K562 (cell line): ENCODE results near the gene TDRD10. TPM values are rescaled to one million over a fixed set of nuclear protein-coding genes. Genes with fewer than 3 reads are reported as not detected.

Experiments used
- ATAC-seq: fragments of 200-7000 bp; cut with Tn5 transposase; 3 replicates; pipeline ENCODE4 v1.9.1; 2020; ENCODE audit warnings: moderate library complexity
- BruUV-seq: library from RNA; stranded (reverse); fragments of 400-500 nt; replicated peaks from 2 replicates; lab custom pipeline; 2021; lab: Mats Ljungman, UMichigan
- CTCF ChIA-PET: fragments of 300-600 bp; formaldehyde crosslinking; extraction: SDS; loops from one replicate; lab custom pipeline; 2021; ENCODE audit warnings: low intra/inter-chr PET ratio; lab: Yijun Ruan, JAX
- POLR2A ChIA-PET: fragments of 300-600, 350-650 bp; sonication (Branson Sonifier 250); formaldehyde crosslinking; extraction: SDS; loops from one replicate; lab custom pipeline; 2021; ENCODE audit warnings: antibody characterized with exemption, inconsistent platforms; lab: Yijun Ruan, JAX
- DNase-seq, 4 experiments: peaks; one replicate each; pipeline versions ENCODE4 v3.0.0 to v3.0.0-alpha.2; 2011 to 2018; ENCODE audit warnings: low spot score in 3 of 4, mixed read lengths in 3 of 4; ENCODE audit errors: extremely low read depth in 1 of 4
- FAIRE-seq: peaks from 2 replicates; lab custom pipeline; 2011; peaks lifted over from hg19 to GRCh38; lab: Jason Lieb, UNC
- H2AFZ ChIP-seq: 2 replicates; pipeline ENCODE4 v1.6.0; 2011; ENCODE audit warnings: low read depth, low read length, control low read depth, inconsistent platforms
- H3K27ac ChIP-seq: fragments of 200-600 bp; 3 replicates; pipeline ENCODE4 v1.8.0; 2011; ENCODE audit warnings: low read depth, mild to moderate bottlenecking, control low read depth, inconsistent platforms, low read length, moderate library complexity, mixed read lengths; ENCODE audit errors: extremely low read depth
- H3K27me3 ChIP-seq, 2 experiments: fragments of 300-600 bp in 1 of 2; 2 replicates in 1 of 2; 3 replicates in 1 of 2; pipeline versions ENCODE4 v1.6.0 to v1.8.0; 2011; ENCODE audit warnings: inconsistent platforms in 2 of 2, low read length in 2 of 2, mild to moderate bottlenecking in 1 of 2, mixed read lengths in 1 of 2, moderate library complexity in 1 of 2; ENCODE audit not compliant: control insufficient read depth in 2 of 2, insufficient read depth in 2 of 2
- H3K36me3 ChIP-seq: fragments of 300-600 bp; 3 replicates; pipeline ENCODE4 v1.8.0; 2011; ENCODE audit warnings: mild to moderate bottlenecking, low read length, inconsistent platforms; ENCODE audit not compliant: control insufficient read depth, insufficient read depth
- H3K4me1 ChIP-seq, 2 experiments: fragments of 200-600 bp in 1 of 2; replicated peaks in 1 of 2; 2 replicates in 1 of 2; 3 replicates in 1 of 2; pipeline versions ENCODE4 v1.5.1 to v1.8.0; 2011; ENCODE audit warnings: inconsistent platforms in 2 of 2, low read length in 2 of 2, mild to moderate bottlenecking in 1 of 2, mixed read lengths in 1 of 2, moderate library complexity in 1 of 2; ENCODE audit not compliant: control insufficient read depth in 2 of 2, insufficient read depth in 2 of 2
- H3K4me2 ChIP-seq: 2 replicates; pipeline ENCODE4 v1.6.1; 2011; ENCODE audit warnings: low read length, control low read depth, inconsistent platforms, mixed read lengths; ENCODE audit not compliant: insufficient read depth
- H3K4me3 ChIP-seq: fragments of 200-600 bp; sonication (generic), shearing (Covaris generic); 2 replicates; pipeline ENCODE4 v1.5.1; 2016; ENCODE audit warnings: control low read depth, inconsistent platforms
- H3K79me2 ChIP-seq: fragments of 200-600 bp; 3 replicates; pipeline ENCODE4 v1.8.0; 2011; ENCODE audit warnings: low read length, inconsistent platforms; ENCODE audit not compliant: control insufficient read depth, insufficient read depth
- H3K9ac ChIP-seq, 2 experiments: 2 replicates each; pipeline versions ENCODE4 v1.6.0 to v1.6.1; 2011; ENCODE audit warnings: low read depth in 2 of 2, low read length in 2 of 2, control low read depth in 1 of 2, inconsistent platforms in 1 of 2, mild to moderate bottlenecking in 1 of 2, mixed read lengths in 1 of 2; ENCODE audit not compliant: insufficient read depth in 1 of 2
- H3K9me1 ChIP-seq: one replicate; pipeline ENCODE4 v1.6.0; 2011; ENCODE audit warnings: inconsistent platforms, mild to moderate bottlenecking, low read length, moderate library complexity; ENCODE audit not compliant: control insufficient read depth, insufficient read depth
- H3K9me3 ChIP-seq: replicated peaks from 2 replicates; pipeline ENCODE4 v1.5.1; 2011; ENCODE audit warnings: low read depth, low read length, inconsistent platforms; ENCODE audit not compliant: control insufficient read depth, insufficient read depth
- H4K20me1 ChIP-seq: replicated peaks from 2 replicates; pipeline ENCODE4 v1.6.1; 2011; ENCODE audit warnings: low read length, inconsistent platforms, mixed read lengths; ENCODE audit not compliant: control insufficient read depth, insufficient read depth
- EHMT2 ChIP-seq: fragments of 450-650 bp; IDR thresholded peaks from 2 replicates; pipeline ENCODE4 v1.6.1; 2018; ENCODE audit warnings: antibody characterized with exemption
- HBP1 ChIP-seq: fragments of 450-650 bp; formaldehyde crosslinking; IDR thresholded peaks from 2 replicates; pipeline ENCODE4 v1.4.0; 2022; ENCODE audit warnings: missing genetic modification characterization
- HEY1 ChIP-seq: fragments of 250-450 bp; sonication (Bioruptor Pico); IDR thresholded peaks from 2 replicates; pipeline ENCODE4 v1.5.0; 2020; ENCODE audit warnings: mild to moderate bottlenecking, moderate library complexity, borderline replicate concordance
- MCM7 ChIP-seq, 2 experiments: fragments of 450-650 bp; IDR thresholded peaks; 2 replicates each; pipeline ENCODE4 v1.6.1; 2016 to 2018
- NFE2 ChIP-seq: IDR thresholded peaks from 2 replicates; pipeline ENCODE4 v1.6.1; 2014; ENCODE audit warnings: antibody characterized with exemption, low read depth
- PTBP1 ChIP-seq: fragments of 200-400 bp; formaldehyde crosslinking; IDR thresholded peaks from 2 replicates; pipeline ENCODE4 v1.6.1; 2017; ENCODE audit warnings: low read depth, low read length
- RFX1 ChIP-seq: fragments of 450-650 bp; IDR thresholded peaks from 2 replicates; pipeline ENCODE4 v1.6.1; 2016; ENCODE audit warnings: mild to moderate bottlenecking, moderate library complexity
- SP1 ChIP-seq: sonication (generic); formaldehyde crosslinking; IDR thresholded peaks from 2 replicates; pipeline ENCODE4 v1.8.1; 2022; ENCODE audit warnings: mild to moderate bottlenecking, missing genetic modification reagents
- TFE3 ChIP-seq: fragments of 450-650 bp; formaldehyde crosslinking; IDR thresholded peaks from 2 replicates; pipeline ENCODE4 v1.4.0; 2020; ENCODE audit warnings: mild to moderate bottlenecking, mixed read lengths
- TOE1 ChIP-seq, 2 experiments: fragments of 450-650 bp in 1 of 2; sonication (generic) in 1 of 2; formaldehyde crosslinking in 1 of 2; IDR thresholded peaks; 2 replicates each; pipeline versions ENCODE4 v1.7.1 to v1.8.0; 2016 to 2022; ENCODE audit warnings: borderline replicate concordance in 2 of 2, mild to moderate bottlenecking in 2 of 2, antibody characterized with exemption in 1 of 2, inconsistent platforms in 1 of 2, low read depth in 1 of 2, missing genetic modification reagents in 1 of 2, moderate library complexity in 1 of 2
- U2AF1 ChIP-seq: fragments of 200-400 bp; formaldehyde crosslinking; optimal IDR thresholded peaks from 2 replicates; pipeline ENCODE3; 2017; ENCODE audit warnings: mild to moderate bottlenecking, low read depth, low read length, moderate library complexity
- ZC3H11A ChIP-seq: IDR thresholded peaks from 2 replicates; pipeline ENCODE4 v1.6.1; 2012; ENCODE audit warnings: low read depth, low read length, improper control_type of control experiment
- WGBS: fragments of 100-300 bp; shearing (Covaris generic); methylation state at CpG from one replicate; pipeline ENCODE4 v1.1.6; 2016; ENCODE audit warnings: low coverage, mixed read lengths; ENCODE audit not compliant: insufficient coverage; ENCODE audit errors: missing lambda C conversion rate; 5-methylcytosine and 5-hydroxymethylcytosine counted together
- in situ Hi-C: fragments of 300-500 bp; cut with MboI; formaldehyde crosslinking; loops from 4 replicates; pipeline ENCODE4 v1.15.0; 2018; ENCODE audit warnings: inconsistent platforms, mixed read lengths
- intact Hi-C: fragments of 100-400 bp; cut with micrococcal nuclease; formaldehyde crosslinking; loops from 2 replicates; pipeline ENCODE4 v1.14.2; 2022
- polyA plus RNA-seq, 8 experiments: library from polyadenylated mRNA; depleted of rRNA in 4 of 8; stranded (reverse) in 5 of 8; unstranded in 3 of 8; fragments of >200 nt; fragmentation: Nextera tagmentation in 2 of 8; fragmentation: Illumina TruSeq in 1 of 8; extraction: Ambion mirVana in 2 of 8; extraction: Trizol in 1 of 8; gene quantifications; 2 replicates each; pipeline versions ENCODE4 v1.2.1 to v1.2.3, GENCODE V29; 2011 to 2014; ENCODE audit warnings: inconsistent platforms in 1 of 8, missing spikeins in 1 of 8
- total RNA-seq, 7 experiments: library from RNA; depleted of rRNA in 6 of 7; stranded (reverse); fragments of >200 nt in 6 of 7; fragmentation: Illumina TruSeq in 2 of 7; extraction: Trizol in 2 of 7; gene quantifications; 2 replicates each; pipeline versions ENCODE4 v1.2.1 to v1.2.3, GENCODE V29; 2011 to 2021; ENCODE audit warnings: low replicate concordance in 1 of 7

The TDRD10 gene
- total and polyA plus RNA-seq, 9 of the 15 experiments (the other 6 are each of a cell fraction or from before 2014, with no cell fraction given): not detected

- in situ Hi-C loops (no loop called here), intact Hi-C loops (loop anchor here (10.0 kb wide), 2 partner anchors 186 to 266 kb away; partner anchors contain the start of genes HAX1 and TPM3)
- H4K20me1 ChIP-seq: no peaks in the 10 kb centered on the region
- ChIA-PET POLR2A (interaction anchor here (0.6 to 1.1 kb wide), 2 partner anchors 10 to 150 kb away, joined by 3 read pairs; no protein-coding TSS in a partner anchor), CTCF (no interaction called here)
- no peaks in the 10 kb centered on the region for H3K36me3 ChIP-seq
- no peak overlapping the region for H2AFZ ChIP-seq
- H3K79me2 ChIP-seq: no peaks in the 10 kb centered on the region
- FAIRE-seq (peak; percentile 26), ATAC-seq (peak; percentile 33; the same call in 1 of the 3 replicates), DNase-seq (peak in 1 of 4 experiments; percentile 68)
- no peaks in the 10 kb centered on the region for H3K9me3 ChIP-seq
- no TSS peak for BruUV-seq
- H3K27me3 ChIP-seq: no peaks in the 10 kb centered on the region
- no peaks in the 10 kb centered on the region for H3K9me1 ChIP-seq
- no peak overlapping the region for H3K4me3 ChIP-seq
- no peak overlapping the region for H3K27ac ChIP-seq
- 4% methylated on average over 15 of the region's 15 CpGs for WGBS
- peaks cover 7 to 20% of the 10 kb centered on the region in 2 experiments; a peak in 4 of 5 replicates for H3K4me1 ChIP-seq
- H3K9ac ChIP-seq: no peak overlapping the region
- peak overlapping the region; percentile 40; the same call in 1 of the 2 replicates for H3K4me2 ChIP-seq
- TF ChIP-seq ZC3H11A: no peak
- no peak for TF ChIP-seq U2AF1
- peak; percentile 58; the same call in 1 of the 2 replicates for TF ChIP-seq TOE1 (IDR thresholded peaks at IDR 0.05; ENCODE audit: borderline replicate concordance)
- TF ChIP-seq TOE1 (CRISPR knock-in tag; IDR thresholded peaks at IDR 0.05; ENCODE audit: borderline replicate concordance, low read depth): no peak
- TF ChIP-seq EHMT2: no peak
- no peak for TF ChIP-seq PTBP1
- TF ChIP-seq TFE3: peak; percentile 71
- no peak for TF ChIP-seq RFX1
- no peak for TF ChIP-seq HEY1 (CRISPR knock-in tag)
- no peak for TF ChIP-seq SP1 (CRISPR knock-in tag)
- no peak for TF ChIP-seq HBP1
- no peak for TF ChIP-seq MCM7 (IDR thresholded peaks at IDR 0.05)
- TF ChIP-seq NFE2: no peak
Observed at GRCh38 chr1:154460695-154461260, 41.2 kb upstream of the TDRD10 start.
